Measurements from ENCODE around the gene SPON2. TPM values are rescaled to one million over a fixed set of nuclear protein-coding genes. Genes with fewer than 3 reads are reported as not detected.

The SPON2 gene
- total RNA-seq, 1 experiment from 2014 or later: 6.6 TPM

DNA sequence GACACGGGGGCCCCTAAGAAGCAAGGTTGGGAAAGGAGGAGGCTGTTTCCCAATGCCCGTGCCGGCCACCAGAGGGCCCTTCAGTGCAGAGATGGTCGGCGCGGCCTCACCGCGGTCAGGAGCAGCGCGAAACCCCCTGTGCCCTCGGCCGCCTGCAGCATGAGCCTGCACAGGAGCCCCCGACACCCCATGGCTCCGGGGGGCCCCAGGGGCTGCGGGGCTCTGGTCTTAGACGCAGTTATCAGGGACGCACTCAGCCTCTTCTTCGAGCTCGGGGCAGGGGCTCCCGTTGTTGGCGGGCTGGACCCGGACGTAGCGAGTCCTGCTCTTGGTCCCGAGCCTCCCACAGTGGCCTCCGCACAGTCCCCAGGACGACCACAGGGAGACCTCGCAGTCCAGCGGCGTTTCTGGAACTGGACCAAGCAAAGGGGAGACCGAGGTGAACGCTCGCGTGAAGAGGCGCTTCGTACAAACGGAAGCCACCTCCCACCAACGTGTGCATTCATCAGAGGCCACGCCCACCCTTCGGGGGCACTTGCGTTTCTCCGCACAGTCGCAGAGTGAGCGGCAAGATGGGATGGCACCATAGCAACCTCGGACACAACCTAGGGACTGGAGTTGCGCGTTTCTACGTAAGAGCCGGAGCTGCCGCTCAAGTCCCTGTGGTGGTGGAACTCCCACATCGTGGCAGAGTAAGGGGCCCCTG is 5.0 kb downstream of the SPON2 start (continued):
- TF ChIP-seq, protein P1, sequence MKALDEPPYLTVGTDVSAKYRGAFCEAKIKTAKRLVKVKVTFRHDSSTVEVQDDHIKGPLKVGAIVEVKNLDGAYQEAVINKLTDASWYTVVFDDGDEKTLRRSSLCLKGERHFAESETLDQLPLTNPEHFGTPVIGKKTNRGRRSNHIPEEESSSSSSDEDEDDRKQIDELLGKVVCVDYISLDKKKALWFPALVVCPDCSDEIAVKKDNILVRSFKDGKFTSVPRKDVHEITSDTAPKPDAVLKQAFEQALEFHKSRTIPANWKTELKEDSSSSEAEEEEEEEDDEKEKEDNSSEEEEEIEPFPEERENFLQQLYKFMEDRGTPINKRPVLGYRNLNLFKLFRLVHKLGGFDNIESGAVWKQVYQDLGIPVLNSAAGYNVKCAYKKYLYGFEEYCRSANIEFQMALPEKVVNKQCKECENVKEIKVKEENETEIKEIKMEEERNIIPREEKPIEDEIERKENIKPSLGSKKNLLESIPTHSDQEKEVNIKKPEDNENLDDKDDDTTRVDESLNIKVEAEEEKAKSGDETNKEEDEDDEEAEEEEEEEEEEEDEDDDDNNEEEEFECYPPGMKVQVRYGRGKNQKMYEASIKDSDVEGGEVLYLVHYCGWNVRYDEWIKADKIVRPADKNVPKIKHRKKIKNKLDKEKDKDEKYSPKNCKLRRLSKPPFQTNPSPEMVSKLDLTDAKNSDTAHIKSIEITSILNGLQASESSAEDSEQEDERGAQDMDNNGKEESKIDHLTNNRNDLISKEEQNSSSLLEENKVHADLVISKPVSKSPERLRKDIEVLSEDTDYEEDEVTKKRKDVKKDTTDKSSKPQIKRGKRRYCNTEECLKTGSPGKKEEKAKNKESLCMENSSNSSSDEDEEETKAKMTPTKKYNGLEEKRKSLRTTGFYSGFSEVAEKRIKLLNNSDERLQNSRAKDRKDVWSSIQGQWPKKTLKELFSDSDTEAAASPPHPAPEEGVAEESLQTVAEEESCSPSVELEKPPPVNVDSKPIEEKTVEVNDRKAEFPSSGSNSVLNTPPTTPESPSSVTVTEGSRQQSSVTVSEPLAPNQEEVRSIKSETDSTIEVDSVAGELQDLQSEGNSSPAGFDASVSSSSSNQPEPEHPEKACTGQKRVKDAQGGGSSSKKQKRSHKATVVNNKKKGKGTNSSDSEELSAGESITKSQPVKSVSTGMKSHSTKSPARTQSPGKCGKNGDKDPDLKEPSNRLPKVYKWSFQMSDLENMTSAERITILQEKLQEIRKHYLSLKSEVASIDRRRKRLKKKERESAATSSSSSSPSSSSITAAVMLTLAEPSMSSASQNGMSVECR (CRISPR knock-in tag; IDR thresholded peaks at IDR 0.05; ENCODE audit: borderline replicate concordance): peak; percentile 84; the same call in 1 of the 2 replicates
- TF ChIP-seq TP53 (CRISPR knock-in tag; IDR thresholded peaks at IDR 0.05): 0 out of 2 replicates have a peak, but pooled peaks have one; percentile 60
- TF ChIP-seq E2F5 (CRISPR knock-in tag; IDR thresholded peaks at IDR 0.05): peak; percentile 75; the same call in 1 of the 2 replicates
- 0 out of 2 replicates have a peak, but pooled peaks have one; percentile 30 for TF ChIP-seq IRF2 (CRISPR knock-in tag; IDR thresholded peaks at IDR 0.05; ENCODE audit: borderline replicate concordance, low read depth)
- TF ChIP-seq FOXK1 (CRISPR knock-in tag; IDR thresholded peaks at IDR 0.05): 0 out of 2 replicates have a peak, but pooled peaks have one; percentile 25
- TF ChIP-seq TEAD4 (CRISPR knock-in tag; IDR thresholded peaks at IDR 0.05): no peak
- TF ChIP-seq, protein P2, sequence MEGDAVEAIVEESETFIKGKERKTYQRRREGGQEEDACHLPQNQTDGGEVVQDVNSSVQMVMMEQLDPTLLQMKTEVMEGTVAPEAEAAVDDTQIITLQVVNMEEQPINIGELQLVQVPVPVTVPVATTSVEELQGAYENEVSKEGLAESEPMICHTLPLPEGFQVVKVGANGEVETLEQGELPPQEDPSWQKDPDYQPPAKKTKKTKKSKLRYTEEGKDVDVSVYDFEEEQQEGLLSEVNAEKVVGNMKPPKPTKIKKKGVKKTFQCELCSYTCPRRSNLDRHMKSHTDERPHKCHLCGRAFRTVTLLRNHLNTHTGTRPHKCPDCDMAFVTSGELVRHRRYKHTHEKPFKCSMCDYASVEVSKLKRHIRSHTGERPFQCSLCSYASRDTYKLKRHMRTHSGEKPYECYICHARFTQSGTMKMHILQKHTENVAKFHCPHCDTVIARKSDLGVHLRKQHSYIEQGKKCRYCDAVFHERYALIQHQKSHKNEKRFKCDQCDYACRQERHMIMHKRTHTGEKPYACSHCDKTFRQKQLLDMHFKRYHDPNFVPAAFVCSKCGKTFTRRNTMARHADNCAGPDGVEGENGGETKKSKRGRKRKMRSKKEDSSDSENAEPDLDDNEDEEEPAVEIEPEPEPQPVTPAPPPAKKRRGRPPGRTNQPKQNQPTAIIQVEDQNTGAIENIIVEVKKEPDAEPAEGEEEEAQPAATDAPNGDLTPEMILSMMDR (IDR thresholded peaks at IDR 0.05): peak; percentile 79
- no peak for TF ChIP-seq KAT7 (CRISPR knock-in tag; IDR thresholded peaks at IDR 0.05; ENCODE audit: borderline replicate concordance)
- peak; percentile 66; the same call in 1 of the 2 replicates for TF ChIP-seq TEAD1 (CRISPR knock-in tag; IDR thresholded peaks at IDR 0.05)
- no peak for TF ChIP-seq OVOL2 (CRISPR knock-in tag; IDR thresholded peaks at IDR 0.05; ENCODE audit: borderline replicate concordance)
- TF ChIP-seq, protein P3, sequence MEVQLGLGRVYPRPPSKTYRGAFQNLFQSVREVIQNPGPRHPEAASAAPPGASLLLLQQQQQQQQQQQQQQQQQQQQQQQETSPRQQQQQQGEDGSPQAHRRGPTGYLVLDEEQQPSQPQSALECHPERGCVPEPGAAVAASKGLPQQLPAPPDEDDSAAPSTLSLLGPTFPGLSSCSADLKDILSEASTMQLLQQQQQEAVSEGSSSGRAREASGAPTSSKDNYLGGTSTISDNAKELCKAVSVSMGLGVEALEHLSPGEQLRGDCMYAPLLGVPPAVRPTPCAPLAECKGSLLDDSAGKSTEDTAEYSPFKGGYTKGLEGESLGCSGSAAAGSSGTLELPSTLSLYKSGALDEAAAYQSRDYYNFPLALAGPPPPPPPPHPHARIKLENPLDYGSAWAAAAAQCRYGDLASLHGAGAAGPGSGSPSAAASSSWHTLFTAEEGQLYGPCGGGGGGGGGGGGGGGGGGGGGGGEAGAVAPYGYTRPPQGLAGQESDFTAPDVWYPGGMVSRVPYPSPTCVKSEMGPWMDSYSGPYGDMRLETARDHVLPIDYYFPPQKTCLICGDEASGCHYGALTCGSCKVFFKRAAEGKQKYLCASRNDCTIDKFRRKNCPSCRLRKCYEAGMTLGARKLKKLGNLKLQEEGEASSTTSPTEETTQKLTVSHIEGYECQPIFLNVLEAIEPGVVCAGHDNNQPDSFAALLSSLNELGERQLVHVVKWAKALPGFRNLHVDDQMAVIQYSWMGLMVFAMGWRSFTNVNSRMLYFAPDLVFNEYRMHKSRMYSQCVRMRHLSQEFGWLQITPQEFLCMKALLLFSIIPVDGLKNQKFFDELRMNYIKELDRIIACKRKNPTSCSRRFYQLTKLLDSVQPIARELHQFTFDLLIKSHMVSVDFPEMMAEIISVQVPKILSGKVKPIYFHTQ (CRISPR knock-in tag; IDR thresholded peaks at IDR 0.05): no peak

DNA sequence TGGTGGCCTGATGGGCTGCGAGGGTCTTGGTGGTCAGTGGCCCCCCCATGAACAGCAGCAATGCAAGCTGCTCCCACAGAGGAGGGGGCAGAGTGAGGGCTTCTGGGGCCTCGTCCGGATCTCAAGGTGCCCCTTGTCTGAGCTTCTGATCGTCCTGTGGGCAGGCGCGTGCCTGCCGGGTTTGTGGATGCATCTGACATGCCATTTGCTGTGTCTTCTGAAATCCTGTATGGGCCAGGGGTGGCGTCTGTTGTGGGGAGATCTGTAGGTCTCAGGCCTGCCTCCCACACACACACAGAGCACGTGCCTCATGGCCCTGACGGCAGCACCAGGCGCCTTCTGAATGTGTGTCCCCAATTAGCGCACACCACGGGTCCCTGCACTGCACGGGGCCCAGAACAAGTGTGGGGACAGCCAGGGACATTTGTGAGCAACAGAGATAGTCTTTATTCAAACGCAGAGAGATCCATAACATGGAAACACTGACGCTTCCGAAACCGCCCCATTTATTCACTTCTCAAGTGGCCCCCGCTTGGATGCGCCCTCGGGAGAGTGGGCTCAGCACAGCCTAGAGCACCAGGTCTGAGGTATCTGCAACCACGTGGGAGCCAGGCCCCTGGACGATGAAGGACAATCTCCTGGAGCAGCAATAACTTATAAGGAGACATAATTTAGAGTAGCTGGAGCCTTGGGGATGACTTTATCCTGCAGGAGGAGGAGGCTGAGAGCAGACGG is 5.7 kb downstream of the SPON2 start:
- peaks cover 74% of the 10 kb centered on the region for H3K27me3 Mint-ChIP-seq (ENCODE audit: low read depth)
- POLR2A ChIA-PET: no interaction called here
- ATAC-seq: no peak
- TF ChIP-seq SP1 (CRISPR knock-in tag; conservative IDR thresholded peaks at IDR 0.05) (no peak), PRRX2 (CRISPR knock-in tag; IDR thresholded peaks at IDR 0.05) (no peak), ZNF423 (CRISPR knock-in tag; IDR thresholded peaks at IDR 0.05) (no peak), ZNF396 (CRISPR knock-in tag; IDR thresholded peaks at IDR 0.05; ENCODE audit: borderline replicate concordance) (no peak), JUN (CRISPR knock-in tag; IDR thresholded peaks at IDR 0.05) (no peak), CREB1 (CRISPR knock-in tag; IDR thresholded peaks at IDR 0.05) (no peak)
- TF ChIP-seq, protein P4, sequence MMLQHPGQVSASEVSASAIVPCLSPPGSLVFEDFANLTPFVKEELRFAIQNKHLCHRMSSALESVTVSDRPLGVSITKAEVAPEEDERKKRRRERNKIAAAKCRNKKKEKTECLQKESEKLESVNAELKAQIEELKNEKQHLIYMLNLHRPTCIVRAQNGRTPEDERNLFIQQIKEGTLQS (CRISPR knock-in tag; conservative IDR thresholded peaks at IDR 0.05): no peak
- TF ChIP-seq, protein P3 (CRISPR knock-in tag; IDR thresholded peaks at IDR 0.05): no peak

More for the DNA sequence above, 5.7 kb downstream of the SPON2 start:
- H3K27ac Mint-ChIP-seq: no peak overlapping the region
- H3K4me3 Mint-ChIP-seq: peak overlapping the region; percentile 70
- CTCF ChIA-PET: interaction anchor here (0.8 to 2.2 kb wide), 5 partner anchors 8 to 101 kb away, joined by 3 to 11 read pairs (median 4); no protein-coding TSS in a partner anchor
- H3K4me1 Mint-ChIP-seq: peaks cover 2% of the 10 kb centered on the region; the same call in 1 of the 2 replicates
- DNase-seq (ENCODE audit: low spot score): no peak
- no peaks in the 10 kb centered on the region for H3K36me3 Mint-ChIP-seq
- peaks cover 12% of the 10 kb centered on the region for H3K9me3 Mint-ChIP-seq
